Glutamatergic neuron (in vitro differentiated cells): Measurements from ENCODE around the gene ARHGAP4. TPM values are rescaled to one million over a fixed set of nuclear protein-coding genes. Genes with fewer than 3 reads are reported as not detected.

Experiments used
- DNase-seq: peaks from one replicate; pipeline ENCODE4 v3.0.0; 2022
- H3K27ac Mint-ChIP-seq: one replicate; pipeline ENCODE4 v1.8.0; 2020; ENCODE audit warnings: mild to moderate bottlenecking, mixed read lengths, inconsistent platforms; ENCODE audit not compliant: unreplicated experiment
- H3K27me3 Mint-ChIP-seq: one replicate; pipeline ENCODE4 v1.8.0; 2020; ENCODE audit warnings: mild to moderate bottlenecking, moderate library complexity, mixed read lengths, inconsistent platforms; ENCODE audit not compliant: unreplicated experiment
- H3K36me3 Mint-ChIP-seq: one replicate; pipeline ENCODE4 v1.8.0; 2020; ENCODE audit warnings: mild to moderate bottlenecking, mixed read lengths, inconsistent platforms; ENCODE audit not compliant: unreplicated experiment
- H3K4me1 Mint-ChIP-seq: one replicate; pipeline ENCODE4 v1.8.0; 2020; ENCODE audit warnings: mild to moderate bottlenecking, low read depth, mixed read lengths, inconsistent platforms; ENCODE audit not compliant: unreplicated experiment
- H3K4me3 Mint-ChIP-seq: one replicate; pipeline ENCODE4 v1.8.0; 2020; ENCODE audit warnings: mild to moderate bottlenecking, mixed read lengths, inconsistent platforms; ENCODE audit not compliant: unreplicated experiment
- H3K9me3 Mint-ChIP-seq: one replicate; pipeline ENCODE4 v1.8.0; 2020; ENCODE audit warnings: mild to moderate bottlenecking, moderate library complexity, mixed read lengths, inconsistent platforms; ENCODE audit not compliant: unreplicated experiment
- CTCF ChIP-seq: fragments of 200-600 bp; sonication (generic); IDR thresholded peaks from one replicate; pipeline ENCODE4 v1.5.0; 2021; ENCODE audit not compliant: partially characterized antibody, unreplicated experiment
- total RNA-seq: library from RNA; stranded (reverse); fragmentation: NEBNext Ultra II Directional; extraction: Animal tissue kit (Norgen Biotek cat#: 25700); gene quantifications from one replicate; pipeline ENCODE4 v1.2.1, GENCODE V29; 2021; ENCODE audit not compliant: unreplicated experiment

Gene ARHGAP4
- total RNA-seq, 1 donor from 2014 or later = 33.5 TPM

GRCh38 chrX:153934762-153935325 lies 8.8 kb upstream of the ARHGAP4 start, which contains the start of gene NAA10:
TSS of gene NAA10 (minus strand) at chrX:153935037. CDS start at chrX:153934904, 133 bp downstream.
- Mint-ChIP-seq H3K9me3 (peaks cover 1% of the 10 kb centered on the region), H3K27ac (peak within 1 kb of the TSS; percentile 48)

GRCh38 chrX:153934148-153934761 lies 8.2 kb upstream of the ARHGAP4 start:
- H3K27me3 Mint-ChIP-seq = peaks cover 2% of the 10 kb centered on the region
- H3K9me3 Mint-ChIP-seq = peaks cover 1% of the 10 kb centered on the region
- TF ChIP-seq CTCF = no peak
- peak overlapping the region; percentile 84 for H3K4me3 Mint-ChIP-seq
- peak overlapping the region; percentile 48 for H3K27ac Mint-ChIP-seq
- DNase-seq = no peak
- H3K36me3 Mint-ChIP-seq = no peaks in the 10 kb centered on the region
- no peaks in the 10 kb centered on the region for H3K4me1 Mint-ChIP-seq

More at GRCh38 chrX:153934762-153935325, 8.8 kb upstream of the ARHGAP4 start, which contains the start of gene NAA10:
- TF ChIP-seq CTCF = no peak
- Mint-ChIP-seq H3K4me1 (no peaks in the 10 kb centered on the region), H3K4me3 (peak within 1 kb of the TSS; percentile 84), H3K27me3 (peaks cover 2% of the 10 kb centered on the region), H3K36me3 (no peaks in the 10 kb centered on the region)
- DNase-seq = peak; percentile 73

GRCh38 chrX:153933748-153934147 lies 7.7 kb upstream of the ARHGAP4 start:
- Mint-ChIP-seq H3K4me1 (peaks cover 2% of the 10 kb centered on the region), H3K36me3 (no peaks in the 10 kb centered on the region), H3K9me3 (peaks cover 1% of the 10 kb centered on the region), H3K27ac (peak overlapping the region; percentile 48), H3K4me3 (peak overlapping the region; percentile 84), H3K27me3 (peaks cover 2% of the 10 kb centered on the region)
- DNase-seq = no peak
- TF ChIP-seq CTCF = no peak

GRCh38 chrX:153932220-153932915 lies 6.3 kb upstream of the ARHGAP4 start:
- DNase-seq = no peak
- peaks cover 2% of the 10 kb centered on the region for H3K4me1 Mint-ChIP-seq
- H3K27ac Mint-ChIP-seq = no peak overlapping the region
- H3K9me3 Mint-ChIP-seq = peaks cover 2% of the 10 kb centered on the region
- H3K36me3 Mint-ChIP-seq = no peaks in the 10 kb centered on the region
- no peak overlapping the region for H3K4me3 Mint-ChIP-seq
- H3K27me3 Mint-ChIP-seq = peaks cover 3% of the 10 kb centered on the region
- TF ChIP-seq CTCF = no peak

- Mint-ChIP-seq H3K27ac (no peak overlapping the region), H3K27me3 (peaks cover 6% of the 10 kb centered on the region), H3K9me3 (peaks cover 3% of the 10 kb centered on the region), H3K4me3 (no peak overlapping the region), H3K36me3 (no peaks in the 10 kb centered on the region), H3K4me1 (peaks cover 2% of the 10 kb centered on the region)
- DNase-seq = no peak
- TF ChIP-seq CTCF = no peak
These were observed 5.7 kb upstream of the ARHGAP4 start for GRCh38 chrX:153931748-153932147.
